Stimulated activated CD4-positive, alpha-beta T cell treated with anti-CD3 and anti-CD28 coated beads, Interleukin-12 subunit alpha, Interleukin-12 subunit beta, amount 100 ng/mL, for 4 hours (primary cell): ENCODE data around the gene PRSS48.
"Not testable (repeated sequence)": the region's sequence is repeated elsewhere in the genome, so short reads cannot be mapped to it uniquely, and the experiment has no call there.

Experiments used
- DNase-seq: peaks from one replicate; pipeline ENCODE4 v3.0.0-alpha.2; 2020

Gene PRSS48, protein sequence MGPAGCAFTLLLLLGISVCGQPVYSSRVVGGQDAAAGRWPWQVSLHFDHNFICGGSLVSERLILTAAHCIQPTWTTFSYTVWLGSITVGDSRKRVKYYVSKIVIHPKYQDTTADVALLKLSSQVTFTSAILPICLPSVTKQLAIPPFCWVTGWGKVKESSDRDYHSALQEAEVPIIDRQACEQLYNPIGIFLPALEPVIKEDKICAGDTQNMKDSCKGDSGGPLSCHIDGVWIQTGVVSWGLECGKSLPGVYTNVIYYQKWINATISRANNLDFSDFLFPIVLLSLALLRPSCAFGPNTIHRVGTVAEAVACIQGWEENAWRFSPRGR

DNA sequence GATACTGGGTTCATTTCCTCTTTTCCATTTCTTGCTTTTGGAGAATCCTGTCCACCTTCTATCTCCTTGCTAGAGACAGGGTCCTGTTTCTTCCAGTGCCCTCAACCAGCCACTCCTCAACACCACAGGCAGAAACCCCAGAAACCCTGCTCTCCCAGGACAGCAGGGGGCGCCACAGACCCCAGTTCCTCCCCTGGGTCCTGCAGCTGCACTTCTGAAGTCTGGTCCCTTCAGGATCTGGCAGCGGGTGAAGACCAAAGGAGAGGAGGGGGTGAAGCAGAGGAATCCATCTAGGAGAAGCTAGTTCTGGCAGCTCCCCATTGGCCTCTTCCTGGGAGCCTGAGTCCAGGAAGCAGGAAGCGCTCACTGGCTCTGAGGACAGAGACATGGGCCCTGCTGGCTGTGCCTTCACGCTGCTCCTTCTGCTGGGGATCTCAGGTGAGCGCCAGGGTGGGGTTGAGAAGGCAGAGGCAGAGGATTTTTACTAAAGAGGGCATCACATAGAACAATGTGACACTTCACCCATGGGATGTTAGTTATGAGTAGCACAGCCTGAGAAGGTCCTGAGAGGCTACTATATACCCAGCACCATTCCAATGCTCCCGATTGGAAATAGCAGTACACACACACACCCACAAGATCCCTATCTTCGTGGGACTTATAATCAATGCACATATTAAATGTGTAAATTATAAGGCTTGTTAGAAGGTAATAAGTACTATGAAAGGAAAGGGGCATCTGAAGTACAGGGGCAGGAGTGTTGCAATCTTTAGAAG is at the start of gene PRSS48:
PRSS48 (plus strand) TSS at position 375 of the 776 bp plus-strand sequence; CDS start at position 387, 12 bp downstream.
- peak; percentile 14 for DNase-seq

DNA sequence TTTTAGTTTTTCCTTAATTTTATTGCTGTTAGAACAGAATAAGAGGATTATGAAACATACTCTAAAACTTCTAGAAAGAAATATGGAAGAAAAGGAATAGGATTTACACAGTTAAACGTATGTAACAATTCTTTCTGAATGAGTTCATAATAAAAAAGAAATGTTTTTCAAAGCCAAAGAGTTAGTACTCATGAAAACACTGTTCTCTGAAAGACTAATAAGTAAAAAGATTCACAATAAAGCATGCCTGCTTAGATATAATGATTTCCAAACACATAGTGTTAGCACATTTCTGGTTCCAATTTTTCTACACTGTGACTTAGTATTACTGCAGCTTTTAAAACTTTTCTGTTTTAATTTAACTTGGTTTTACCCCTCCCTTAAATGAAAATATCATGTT is 49.8 kb upstream of the PRSS48 start:
- no peak for DNase-seq

- DNase-seq = no peak
Observed at GRCh38 chr4:151227731-151228130, 49.2 kb upstream of the PRSS48 start.

- no peak for DNase-seq
Observed at GRCh38 chr4:151228189-151229119, 48.5 kb upstream of the PRSS48 start.

- DNase-seq = no peak
Observed at GRCh38 chr4:151231915-151232595, 44.9 kb upstream of the PRSS48 start.

DNA sequence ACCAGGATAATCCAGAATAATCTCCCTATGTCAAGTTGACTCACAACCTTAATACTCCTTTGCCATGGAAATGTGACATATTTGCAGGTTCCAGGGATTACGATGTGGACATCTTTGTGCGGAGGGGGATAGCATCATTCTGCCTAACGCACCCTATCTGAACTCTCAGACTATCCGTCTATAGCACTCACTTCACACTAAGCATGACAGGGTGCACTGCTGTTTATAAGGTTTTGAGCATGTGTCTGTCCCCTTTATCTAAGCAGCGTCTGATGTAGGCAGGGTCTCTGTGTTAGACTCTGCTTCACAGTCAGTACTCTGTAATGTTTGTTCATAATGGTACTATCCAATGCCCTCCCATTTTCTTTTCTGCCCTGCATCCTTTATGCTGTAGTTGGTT is 43.4 kb upstream of the PRSS48 start:
- DNase-seq = no peak

DNA sequence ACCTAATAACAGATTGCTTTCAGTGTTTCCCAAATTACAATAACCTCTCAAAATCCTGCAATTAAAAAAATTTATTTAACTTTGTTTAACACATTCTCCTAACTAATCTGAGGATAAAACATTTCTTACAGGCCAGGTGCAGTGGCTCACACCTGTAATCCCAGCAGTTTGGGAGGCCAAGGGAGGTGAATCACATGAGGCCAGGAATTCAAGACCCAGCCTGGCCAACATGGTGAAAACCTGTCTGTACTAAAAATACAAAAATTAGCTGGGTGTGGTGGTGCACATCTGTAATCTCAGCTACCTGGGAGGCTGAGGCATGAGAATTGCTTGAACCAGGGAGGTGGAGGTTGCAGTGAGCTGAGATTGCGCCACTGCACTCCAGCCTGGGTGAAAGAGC is 41.6 kb upstream of the PRSS48 start:
- not testable (repeated sequence) for DNase-seq

DNA sequence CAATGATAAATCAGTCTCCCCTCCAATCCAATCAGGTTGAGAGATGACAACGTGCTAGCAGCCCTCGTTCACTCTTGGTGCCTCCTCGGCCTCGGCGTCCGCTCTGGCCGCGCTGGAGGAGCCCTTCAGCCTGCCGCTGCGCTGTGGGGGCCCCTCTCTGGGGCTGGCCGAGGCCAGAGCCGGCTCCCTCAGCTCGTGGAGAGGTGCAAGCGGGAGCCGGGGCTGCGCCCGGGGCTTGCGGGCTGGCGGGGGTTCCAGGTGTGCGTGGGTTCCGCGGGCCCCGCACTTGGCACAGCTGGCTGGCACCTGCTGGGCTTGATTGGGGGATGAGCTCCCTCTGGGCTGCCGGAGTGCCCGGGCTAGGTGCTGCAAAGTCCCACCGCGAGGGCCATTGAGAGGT is 40.9 kb upstream of the PRSS48 start:
- no peak for DNase-seq

DNA sequence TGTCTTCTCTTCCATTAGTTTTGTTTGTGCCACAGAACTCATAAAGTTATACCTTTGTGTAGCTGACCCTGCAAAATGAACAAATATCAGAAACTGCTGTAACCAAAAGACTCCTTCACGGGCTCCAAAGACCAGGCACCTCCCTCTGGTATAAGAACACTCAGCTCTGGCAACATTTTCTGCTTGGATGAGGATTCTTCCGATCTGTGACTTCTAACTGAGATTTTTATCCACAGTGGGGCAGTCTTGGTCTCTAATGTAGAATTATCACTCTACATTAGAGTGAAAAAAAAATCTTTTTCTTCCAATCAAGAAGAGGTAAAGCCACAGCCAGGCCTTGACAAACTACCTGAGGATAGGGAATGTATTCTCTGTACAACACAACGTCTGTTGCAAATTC is 38.5 kb upstream of the PRSS48 start:
- no peak for DNase-seq

DNA sequence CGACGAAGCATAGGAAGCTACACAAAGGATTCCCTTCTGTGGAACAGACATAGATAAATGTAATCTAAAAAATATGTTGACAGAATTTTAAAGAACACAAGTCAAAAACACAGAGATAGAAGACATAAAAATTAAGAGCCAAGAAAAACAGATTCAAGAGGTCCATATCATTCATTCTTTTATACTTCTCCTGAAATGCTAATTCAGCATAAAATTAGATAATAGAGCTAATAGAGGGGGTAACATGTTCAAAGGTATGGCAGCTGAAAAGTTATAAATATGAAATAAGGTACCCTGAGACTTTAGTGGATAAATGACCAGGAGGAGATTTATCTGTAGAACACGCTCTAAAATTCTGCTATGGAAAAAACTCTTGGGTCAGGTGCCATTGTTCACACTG is 37.4 kb upstream of the PRSS48 start:
- DNase-seq = no peak

- DNase-seq = no peak
Observed at GRCh38 chr4:151242305-151242704, 34.7 kb upstream of the PRSS48 start.

- no peak for DNase-seq
Observed at GRCh38 chr4:151246742-151247141, 30.2 kb upstream of the PRSS48 start.

- no peak for DNase-seq
Observed at GRCh38 chr4:151247395-151247794, 29.6 kb upstream of the PRSS48 start.

GRCh38 chr4:151248519-151248918 is 28.4 kb upstream of the PRSS48 start:
- DNase-seq = no peak

DNA sequence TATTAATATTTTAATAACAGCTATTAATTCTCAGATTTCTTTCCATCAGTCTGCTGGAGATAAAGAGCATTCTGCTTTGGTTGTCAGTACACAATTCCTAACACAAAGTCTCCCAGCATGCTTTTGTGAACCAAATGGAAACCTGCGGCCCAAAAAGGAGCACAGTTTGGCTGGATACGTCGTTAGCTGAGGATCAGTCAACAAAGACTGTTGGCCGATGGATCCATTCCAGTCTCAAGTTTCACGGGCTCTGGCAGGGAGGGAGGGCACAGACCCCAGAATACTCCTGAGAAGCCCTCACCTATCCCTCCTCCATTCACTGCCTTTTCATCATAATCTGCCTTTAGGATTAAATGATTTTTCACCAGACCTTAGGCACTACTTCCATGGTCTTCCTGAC is 26.3 kb upstream of the PRSS48 start:
- DNase-seq = no peak

DNA sequence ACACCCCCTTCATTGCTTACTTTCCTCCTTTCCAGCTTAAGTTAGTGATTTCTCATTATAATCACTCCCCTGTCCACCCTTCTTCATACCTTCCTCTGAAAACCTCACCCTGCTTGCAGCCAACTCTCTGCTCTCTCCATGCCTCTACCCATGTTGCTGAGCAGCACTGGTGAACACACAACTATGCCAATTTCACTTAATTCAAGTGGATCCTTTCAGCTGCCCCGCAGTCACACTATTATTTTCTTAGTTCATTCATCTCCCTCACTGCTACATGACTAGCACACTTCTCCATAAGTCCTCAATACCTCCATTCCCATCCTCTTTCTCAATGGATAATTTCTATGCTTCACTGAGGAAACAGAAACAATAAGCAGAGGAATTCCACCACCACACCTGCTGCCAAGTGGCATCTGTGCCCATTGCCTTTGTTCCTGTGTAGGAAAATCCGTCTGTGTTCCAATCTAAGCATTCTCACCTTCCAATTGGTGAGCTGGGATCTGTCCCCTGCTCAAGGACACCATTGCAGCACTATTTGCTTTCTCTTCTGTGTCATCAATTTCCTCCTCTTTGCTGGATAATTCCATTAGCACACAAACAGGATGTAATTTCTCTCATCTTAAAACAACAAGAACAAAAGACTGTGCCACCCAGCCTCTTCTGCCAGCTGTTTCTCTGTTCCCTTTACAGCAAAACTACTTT is 25.2 kb upstream of the PRSS48 start:
- no peak for DNase-seq

GRCh38 chr4:151255226-151255625 is 21.7 kb upstream of the PRSS48 start:
- not testable (repeated sequence) for DNase-seq

DNA sequence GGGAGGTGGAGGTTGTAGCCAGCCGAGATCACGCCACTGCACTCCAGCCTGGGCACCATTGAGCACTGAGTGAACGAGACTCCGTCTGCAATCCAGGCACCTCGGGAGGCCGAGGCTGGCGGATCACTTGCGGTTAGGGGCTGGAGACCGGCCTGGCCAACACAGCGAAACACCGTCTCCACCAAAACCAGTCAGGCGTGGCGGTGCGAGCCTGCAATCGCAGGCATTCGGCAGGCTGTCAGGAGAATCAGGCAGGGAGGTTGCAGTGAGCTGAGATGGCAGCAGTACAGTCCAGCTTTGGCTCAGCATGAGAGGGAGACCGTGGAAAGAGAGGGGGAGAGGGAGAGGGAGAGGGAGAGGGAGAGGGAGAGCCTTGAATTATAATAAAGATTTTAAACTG is 21.3 kb upstream of the PRSS48 start:
- DNase-seq = not testable (repeated sequence)

DNA sequence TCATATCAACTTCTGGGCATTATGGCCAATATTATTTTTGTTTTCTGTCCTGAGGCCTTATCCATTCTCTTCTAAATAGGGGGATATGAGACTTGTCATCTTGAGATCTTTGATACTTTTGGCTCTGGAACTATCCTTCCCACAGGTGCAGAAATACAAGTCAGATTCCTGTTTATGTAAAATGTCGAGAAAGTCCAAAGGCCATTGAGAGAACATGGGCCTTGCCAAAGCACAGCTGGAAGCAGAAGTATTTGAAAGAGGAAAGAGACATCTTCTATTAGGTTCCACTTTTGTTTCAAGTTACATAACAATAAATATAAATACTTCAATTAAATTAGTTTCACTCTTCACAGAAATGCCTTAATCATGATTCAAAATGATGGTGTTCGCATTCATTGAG is 20.8 kb upstream of the PRSS48 start:
- DNase-seq = no peak

DNA sequence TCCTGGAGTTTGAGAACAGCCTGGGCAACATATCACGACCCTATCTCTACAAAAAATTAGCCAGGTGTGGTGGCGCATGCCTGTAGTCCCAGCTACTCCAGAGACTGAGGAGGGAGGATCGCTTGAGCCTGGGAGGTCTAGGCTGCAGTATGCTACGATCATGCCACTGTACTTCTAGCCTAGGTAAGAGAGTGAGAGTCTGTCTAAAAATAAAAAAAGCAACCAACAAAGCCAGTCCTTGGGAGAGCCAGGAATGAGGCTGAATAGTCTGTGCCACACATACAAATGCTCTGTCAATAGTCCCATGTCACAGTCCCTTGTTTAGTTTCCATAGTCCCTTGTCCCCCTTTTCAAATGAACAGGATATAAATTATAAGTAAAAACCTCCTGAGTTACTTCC is 19.3 kb upstream of the PRSS48 start:
- DNase-seq = no peak

DNA sequence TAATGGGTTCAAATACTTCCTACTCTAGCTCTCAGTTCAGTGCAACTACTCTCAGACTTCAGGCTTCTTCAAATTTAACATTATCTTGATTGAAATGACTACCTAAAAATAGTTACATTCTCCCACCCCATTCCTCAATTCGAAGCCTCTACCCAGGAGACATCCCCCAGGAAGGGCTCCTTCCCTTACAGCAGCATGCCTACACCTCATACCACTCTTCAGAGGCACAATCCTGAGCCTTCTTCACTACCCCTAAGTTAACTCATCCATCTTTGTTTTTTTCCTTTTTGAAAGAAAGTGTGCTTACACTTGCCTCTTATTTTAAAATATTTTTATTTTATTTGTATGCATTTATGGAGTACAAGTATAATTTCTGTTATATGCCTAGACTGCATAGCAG is 17.2 kb upstream of the PRSS48 start:
- DNase-seq = no peak

GRCh38 chr4:151260526-151260925 is 16.4 kb upstream of the PRSS48 start:
- no peak for DNase-seq
